Dermis microvascular lymphatic vessel endothelial cell (primary cell): ENCODE results near the gene TRAF3IP3. TPM values are rescaled to one million over a fixed set of nuclear protein-coding genes. Genes with fewer than 3 reads are reported as not detected.
"Not testable (repeated sequence)": the region's sequence is repeated elsewhere in the genome, so short reads cannot be mapped to it uniquely, and the experiment has no call there.

ENCODE experiments used
- DNase-seq, 2 donors: peaks; one replicate each; pipeline versions ENCODE4 v3.0.0 to v3.0.0-alpha.2; 2010; ENCODE audit warnings: low read depth in 2 of 2
- total RNA-seq: library from RNA; depleted of rRNA; stranded (reverse); fragments of >200 nt; gene quantifications from 2 replicates; pipeline ENCODE4 v1.2.1, GENCODE V29; 2014

The TRAF3IP3 gene
- total RNA-seq, 1 donor from 2014 or later: not detected

DNA sequence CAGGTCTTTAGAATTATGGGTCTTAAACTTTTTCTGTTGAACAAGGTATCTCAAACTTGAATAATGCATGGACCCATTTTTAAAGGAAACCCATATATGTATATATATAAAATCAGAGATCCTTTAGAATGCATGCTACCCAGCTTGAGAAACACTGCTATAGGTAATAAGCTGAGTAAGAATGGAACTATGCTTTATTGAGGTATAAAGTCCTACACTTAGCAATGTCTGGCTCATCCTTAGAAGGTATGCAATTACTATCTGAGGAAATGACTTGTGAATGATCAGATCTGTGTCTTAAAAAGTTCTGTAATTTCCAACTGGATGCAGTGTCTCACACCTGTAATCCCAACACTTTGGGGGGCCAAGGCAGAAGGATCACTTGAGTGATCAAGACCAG, 11.2 kb downstream of the TRAF3IP3 start:
- no peak for DNase-seq

GRCh38 chr1:209767706-209768105, 11.9 kb downstream of the TRAF3IP3 start:
- DNase-seq: no peak

- no peak for DNase-seq
These were observed 12.5 kb downstream of the TRAF3IP3 start for GRCh38 chr1:209768354-209768774.

GRCh38 chr1:209769171-209769904, 13.5 kb downstream of the TRAF3IP3 start:
- peak; percentile 67 to 94 for DNase-seq

DNA sequence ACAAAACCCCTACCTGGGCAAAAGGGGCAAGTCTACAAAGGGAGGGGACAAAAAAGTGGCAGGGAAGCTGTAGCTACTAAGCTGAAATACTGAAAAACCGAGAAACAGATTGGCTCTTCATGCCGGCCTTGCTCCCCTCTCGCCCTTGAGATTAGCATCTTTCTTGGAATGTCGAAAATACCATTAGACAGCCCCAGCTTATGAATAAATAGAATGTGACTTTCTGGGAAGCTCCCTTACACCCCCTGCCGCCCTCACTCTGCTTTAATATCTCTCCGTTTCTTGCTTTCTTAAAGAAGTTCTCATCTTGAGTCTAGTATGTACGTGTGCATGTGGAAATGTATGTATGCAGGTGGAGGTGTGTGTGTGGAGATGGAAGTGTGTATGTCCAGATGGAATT, 14.1 kb downstream of the TRAF3IP3 start:
- DNase-seq: no peak

DNA sequence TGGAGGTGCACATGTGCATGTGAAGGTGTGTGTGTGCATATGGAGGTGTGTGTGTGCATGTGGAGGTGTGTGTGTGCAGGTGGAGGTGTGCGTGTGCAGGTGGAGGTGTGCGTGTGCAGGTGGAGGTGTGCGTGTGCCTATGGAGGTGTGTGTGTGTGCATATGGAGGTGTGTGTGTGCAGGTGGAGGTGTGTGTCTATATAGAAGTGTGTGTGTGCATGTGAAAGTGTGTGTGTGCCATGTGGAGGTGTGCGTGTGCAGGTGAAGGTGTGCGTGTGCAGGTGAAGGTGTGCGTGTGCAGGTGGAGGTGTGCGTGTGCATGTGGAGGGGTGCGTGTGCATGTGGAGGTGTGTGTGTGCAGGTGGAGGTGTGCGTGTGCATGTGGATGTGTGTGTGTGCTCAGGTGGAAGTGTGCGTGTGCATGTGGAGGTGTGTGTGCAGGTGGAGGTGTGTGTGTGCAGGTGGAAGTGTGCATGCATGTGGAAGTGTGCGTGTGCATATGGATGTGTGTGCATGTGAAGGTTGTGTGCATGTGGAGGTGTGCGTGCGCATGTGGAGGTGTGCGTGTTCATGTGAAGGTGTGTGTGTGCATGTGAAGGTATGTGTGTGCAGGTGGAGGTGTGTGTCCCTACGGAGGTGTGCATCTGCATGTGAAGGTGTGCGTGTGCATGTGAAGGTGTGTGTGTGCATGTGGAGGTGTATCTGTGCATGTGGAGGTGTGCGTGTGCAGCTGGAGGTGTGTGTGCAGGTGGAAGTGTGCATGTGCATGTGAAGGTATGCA, 15.0 kb downstream of the TRAF3IP3 start:
- no peak for DNase-seq

DNA sequence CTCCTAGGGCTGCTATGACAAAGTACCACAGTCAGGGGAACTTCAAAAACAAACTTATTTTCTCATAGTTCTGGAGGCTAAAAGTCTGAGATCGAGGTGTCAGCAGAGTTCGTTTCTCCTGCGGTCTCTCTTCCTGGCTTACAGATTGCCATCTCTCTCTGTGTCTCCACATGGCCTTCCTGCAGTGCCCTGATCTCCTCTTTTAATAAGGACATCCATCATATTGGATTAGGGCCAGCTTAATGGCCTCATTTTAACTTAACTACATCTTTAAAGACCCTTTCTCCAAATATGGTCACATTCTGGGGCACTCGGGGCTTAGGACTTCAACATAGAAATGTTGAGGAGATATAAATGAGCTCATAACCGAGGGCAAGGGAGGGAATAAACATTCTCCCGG, 16.3 kb downstream of the TRAF3IP3 start:
- no peak for DNase-seq

DNA sequence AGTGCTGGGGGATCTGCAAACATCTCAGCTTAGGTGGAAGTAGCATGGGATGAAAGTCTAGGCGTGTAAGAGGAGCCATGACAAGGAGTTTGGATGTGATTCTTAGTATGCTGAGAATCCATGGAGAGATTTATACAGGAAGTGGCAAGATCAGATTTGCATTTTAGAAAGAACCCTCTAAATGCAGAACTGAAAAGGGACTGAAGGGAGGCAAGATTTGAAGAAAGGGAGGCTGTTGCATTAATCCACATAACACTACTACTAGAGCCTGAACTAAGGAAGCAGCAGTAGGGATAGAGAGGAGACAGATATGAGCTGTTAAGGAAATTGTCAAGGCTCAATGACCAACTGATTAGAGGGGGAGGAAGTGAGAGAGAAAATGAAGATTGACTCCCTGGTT, 18.7 kb downstream of the TRAF3IP3 start:
- no peak for DNase-seq

GRCh38 chr1:209775678-209776077, 19.8 kb downstream of the TRAF3IP3 start:
- no peak for DNase-seq

DNA sequence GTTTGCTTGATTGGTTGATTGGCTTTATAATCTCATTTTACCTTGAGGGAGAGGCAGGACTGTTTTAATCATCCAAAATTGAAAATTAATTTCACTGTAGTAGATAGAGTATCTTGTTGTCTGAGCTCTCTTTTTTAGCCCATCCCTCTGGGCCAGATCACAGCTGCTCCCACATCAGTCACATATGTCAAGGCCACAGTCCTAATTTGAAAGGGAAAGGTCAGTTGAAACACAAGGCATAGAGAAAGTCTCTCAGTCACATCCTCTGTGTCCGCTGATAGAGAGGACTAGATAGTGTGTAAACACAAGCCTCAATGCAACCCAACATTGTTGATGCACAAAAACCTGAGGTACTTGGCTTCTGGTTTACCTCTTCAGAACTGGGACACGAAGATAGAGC, 21.7 kb downstream of the TRAF3IP3 start:
- no peak for DNase-seq

GRCh38 chr1:209778102-209778501, 22.2 kb downstream of the TRAF3IP3 start:
- DNase-seq: no peak

DNA sequence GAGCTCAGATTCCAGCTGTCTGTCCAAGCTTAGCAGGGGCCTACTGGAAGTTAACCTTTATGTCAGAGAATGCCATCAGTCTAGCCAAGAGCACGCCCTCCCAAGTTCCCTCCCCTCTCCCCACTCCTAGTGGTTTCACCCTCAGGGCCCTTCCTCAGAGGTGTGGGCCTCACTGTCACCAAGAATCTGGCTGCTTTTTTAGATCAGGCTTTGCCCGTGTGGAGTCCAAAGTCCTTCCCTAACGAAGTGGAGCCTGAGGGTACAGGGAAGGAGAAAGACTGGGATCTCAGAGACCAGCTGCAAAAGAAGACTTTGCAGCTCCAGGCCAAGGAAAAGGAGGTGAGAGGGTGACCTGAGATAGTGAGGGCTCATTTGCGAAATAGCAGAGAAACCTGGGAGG, 24.4 kb downstream of the TRAF3IP3 start:
- DNase-seq: no peak

DNA sequence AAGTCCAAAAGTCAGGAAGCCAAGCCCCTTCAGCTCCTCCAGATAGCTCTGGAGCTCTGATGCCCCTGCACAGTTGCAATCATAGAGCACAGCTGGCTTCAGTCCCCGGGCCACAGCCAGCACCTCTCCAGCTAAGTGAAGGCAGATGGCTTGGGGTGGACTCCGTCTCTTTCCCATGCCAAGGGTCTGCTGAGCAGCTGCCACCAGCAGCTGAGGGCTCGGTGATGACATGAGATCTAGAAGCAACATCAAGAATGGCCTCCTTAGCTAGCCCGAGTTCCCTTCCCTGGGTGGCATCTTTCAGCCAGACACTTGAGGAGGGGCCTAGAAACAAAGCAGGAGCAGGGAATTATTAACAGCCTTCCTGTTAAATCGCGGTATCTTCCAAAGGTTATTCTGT, 27.5 kb downstream of the TRAF3IP3 start:
- no peak for DNase-seq

DNA sequence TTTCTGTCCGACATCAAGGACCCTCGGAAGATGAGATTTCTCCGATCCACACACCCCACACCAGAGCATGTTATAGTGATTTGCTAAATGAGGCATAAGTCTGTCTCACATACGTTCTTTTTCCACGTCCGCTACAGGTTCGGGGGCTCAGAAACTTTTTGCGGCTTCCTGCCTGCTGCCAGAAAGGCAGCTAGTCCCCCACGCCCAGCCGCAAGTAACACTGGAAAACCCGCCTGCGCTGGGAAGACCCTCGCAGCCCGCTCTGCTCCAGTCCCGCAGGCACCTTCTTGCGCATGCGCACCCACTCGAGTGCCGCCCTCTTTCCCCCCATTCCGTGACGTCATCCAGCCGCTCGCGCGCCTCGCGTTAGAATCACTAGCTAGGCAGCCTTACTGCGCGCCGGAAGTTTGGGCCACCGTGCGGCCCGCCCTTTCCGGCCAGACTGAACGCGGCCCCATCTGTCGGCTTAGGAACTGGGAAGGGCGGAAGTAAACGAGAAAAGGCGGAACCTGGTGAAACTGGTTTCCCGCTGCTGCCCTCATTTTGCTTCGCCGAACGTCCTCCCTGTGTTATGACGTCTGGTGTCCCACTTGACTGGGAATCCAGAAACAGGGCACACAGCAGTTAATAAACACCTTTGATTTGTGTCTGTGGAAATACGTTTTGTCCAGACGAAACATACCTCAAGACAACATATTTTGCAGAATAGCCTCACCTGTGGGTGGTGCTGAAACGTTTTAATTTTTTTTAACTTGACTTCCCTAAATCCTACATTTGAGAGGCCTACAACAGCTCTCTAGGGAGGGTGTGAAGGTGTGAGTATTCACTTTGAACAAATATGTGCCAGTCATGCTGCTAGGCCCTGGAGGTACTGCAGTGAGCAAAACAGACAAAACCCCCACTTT, 28.7 kb downstream of the TRAF3IP3 start, which contains the start of gene C1orf74:
C1orf74 (minus strand) TSS at position 295 of the 905 bp plus-strand sequence. CDS start 925 bp downstream, outside the sequence.
- peak; percentile 94 to 97 for DNase-seq

- no peak for DNase-seq
These were observed 29.7 kb downstream of the TRAF3IP3 start for GRCh38 chr1:209785592-209785991.

DNA sequence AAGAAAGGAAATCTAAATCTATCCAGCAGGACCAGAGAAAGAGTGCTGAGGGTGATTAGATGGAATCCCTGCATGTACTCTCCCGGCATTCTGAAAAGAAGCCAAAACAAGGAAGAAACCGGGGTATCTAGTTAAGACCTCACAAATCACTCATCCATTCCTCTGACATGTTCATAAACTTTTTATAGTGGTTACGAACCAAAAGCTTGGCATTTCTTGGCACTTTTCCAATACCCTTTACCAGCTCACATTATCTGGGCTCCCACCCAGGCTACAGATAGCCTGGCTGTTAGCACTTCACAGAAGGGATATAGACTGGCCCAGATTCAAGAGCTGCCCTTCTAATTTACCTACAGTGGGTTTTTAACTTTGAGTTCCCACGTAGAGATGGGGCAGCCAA, 30.3 kb downstream of the TRAF3IP3 start:
- DNase-seq: no peak

DNA sequence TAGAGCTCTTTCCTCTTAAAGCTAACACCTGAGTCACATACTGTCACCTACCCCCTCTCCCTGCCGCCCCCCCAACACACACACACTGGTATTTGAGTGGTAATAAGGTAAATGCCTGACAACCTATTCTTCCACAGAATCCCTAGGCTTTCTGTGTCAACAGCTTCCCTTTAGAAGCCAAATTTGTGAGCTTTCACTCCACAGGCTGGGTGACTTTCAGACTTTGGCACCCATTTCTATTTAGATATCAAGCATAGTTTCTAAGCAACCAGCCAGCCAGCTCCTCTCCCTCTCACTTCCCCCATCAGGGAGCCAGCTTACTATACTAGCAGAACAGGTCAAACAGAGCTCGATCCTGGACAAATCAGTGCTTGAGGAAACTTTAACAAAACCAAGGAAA, 31.7 kb downstream of the TRAF3IP3 start:
- no peak for DNase-seq

- no peak for DNase-seq
These were observed 33.4 kb downstream of the TRAF3IP3 start for GRCh38 chr1:209789245-209789644.

DNA sequence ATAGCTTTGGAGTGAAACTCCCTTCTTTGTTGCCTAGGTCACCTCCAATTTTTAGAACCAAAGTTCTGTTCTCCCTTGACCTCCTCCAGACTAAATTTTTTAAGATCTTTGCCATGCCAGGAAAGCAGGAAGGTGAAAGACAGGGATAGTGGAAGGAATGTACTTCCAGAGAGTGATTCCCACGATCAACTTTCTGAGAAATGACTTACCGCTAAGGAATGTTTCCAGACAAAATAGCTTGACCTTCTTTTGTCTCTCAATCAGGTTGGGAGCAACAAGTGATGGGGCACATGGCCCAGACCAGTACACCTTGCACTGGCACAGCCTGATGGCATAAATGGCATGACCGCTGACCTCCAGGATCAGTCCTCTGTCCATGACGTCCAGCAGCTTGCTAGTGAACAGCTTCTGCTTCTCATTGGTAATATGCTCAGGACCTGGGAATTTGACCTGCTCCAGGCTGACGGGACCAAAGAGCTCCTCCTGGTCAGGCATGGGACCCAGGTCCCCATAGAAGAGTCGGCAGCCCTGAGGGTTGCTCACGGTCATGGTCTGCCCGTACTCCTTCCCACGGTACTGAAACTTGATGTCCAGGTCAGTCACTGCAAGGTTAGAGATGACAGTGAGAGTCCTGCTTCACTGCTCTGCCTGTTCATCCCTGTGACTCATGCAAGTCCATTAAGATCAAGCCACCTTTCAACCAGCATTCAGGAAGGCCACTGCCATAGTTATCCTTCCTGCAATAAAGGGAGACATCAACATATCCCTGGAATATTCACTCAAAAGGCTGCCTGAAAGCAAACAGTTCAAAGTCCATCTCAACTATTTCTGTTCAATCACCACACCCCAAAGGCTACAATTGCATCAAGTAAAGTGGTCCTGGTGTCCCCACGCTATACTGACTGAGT, 34.7 kb downstream of the TRAF3IP3 start:
- peak in 1 of 2 donors; percentile 19 for DNase-seq

DNA sequence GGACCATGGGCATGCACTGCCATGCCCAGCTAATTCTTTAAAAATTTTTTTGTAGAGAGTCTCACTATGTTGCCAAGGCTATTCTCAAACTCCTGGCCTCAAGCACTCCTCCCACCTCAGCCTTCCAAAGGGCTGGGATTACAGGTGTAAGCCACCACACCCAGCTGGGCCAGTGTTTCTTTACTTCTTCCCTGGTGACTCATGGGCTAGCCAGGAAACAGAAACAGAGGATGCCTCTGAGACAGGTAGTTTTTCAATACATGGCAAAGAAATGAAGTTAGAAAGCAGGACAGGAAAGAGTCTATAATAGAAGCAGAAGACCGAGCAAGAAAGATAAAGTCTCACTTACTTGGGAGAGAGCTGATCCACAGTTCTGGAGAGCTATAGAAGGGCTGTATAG, 36.1 kb downstream of the TRAF3IP3 start:
- no peak for DNase-seq

DNA sequence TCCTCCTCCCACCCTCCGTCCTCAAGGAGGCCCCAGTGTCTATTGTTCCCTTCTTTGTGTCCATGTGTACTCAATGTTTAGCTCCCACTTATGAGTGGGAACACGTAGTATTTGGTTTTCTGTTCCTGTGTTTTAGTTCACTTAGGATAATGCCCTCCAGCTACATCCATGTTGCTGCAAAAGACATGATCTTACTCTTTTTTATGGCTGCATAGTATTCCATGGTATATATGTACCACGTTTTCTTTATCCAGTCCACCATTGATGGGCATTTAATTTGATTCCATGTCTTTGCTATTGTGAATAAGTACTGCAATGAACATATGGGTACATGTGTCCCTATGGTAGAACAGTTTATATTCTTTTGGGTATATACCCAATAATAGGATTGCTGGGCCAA, 37.9 kb downstream of the TRAF3IP3 start:
- DNase-seq: not testable (repeated sequence)
